H1 (cell line): ENCODE measurements around the gene RESP18. TPM values are rescaled to one million over a fixed set of nuclear protein-coding genes. Genes with fewer than 3 reads are reported as not detected.

Source experiments
- CTCF ChIA-PET: fragments of 300-600 bp; sonication (Branson Sonifier 250); formaldehyde crosslinking; loops from one replicate; lab custom pipeline; 2021; ENCODE audit not compliant: partially characterized antibody; lab: Charles Lee
- POLR2A ChIA-PET: fragments of 300-600 bp; sonication (Branson Sonifier 250); formaldehyde crosslinking; loops from one replicate; lab custom pipeline; 2021; ENCODE audit warnings: inconsistent platforms; ENCODE audit not compliant: partially characterized antibody; lab: Charles Lee
- DNase-seq, 2 experiments: peaks; one replicate each; pipeline versions ENCODE4 v3.0.0 to v3.0.0-alpha.2; 2010 to 2022; ENCODE audit warnings: low spot score in 2 of 2, low read depth in 1 of 2, mixed read lengths in 1 of 2
- FAIRE-seq: peaks from 2 replicates; lab custom pipeline; 2011; peaks lifted over from hg19 to GRCh38; lab: Jason Lieb, UNC
- H2AFZ ChIP-seq: 2 replicates; pipeline ENCODE4 v1.8.1; 2012; ENCODE audit warnings: low read length, inconsistent platforms
- H2AK5ac ChIP-seq: 2 replicates; pipeline ENCODE4 v1.6.1; 2013; ENCODE audit warnings: low read depth, low read length
- H2BK120ac ChIP-seq: replicated peaks from 2 replicates; pipeline ENCODE3; 2013; ENCODE audit warnings: low read depth, low read length, inconsistent platforms
- H2BK12ac ChIP-seq: 2 replicates; pipeline ENCODE4 v1.6.1; 2013; ENCODE audit warnings: low read depth, low read length
- H2BK15ac ChIP-seq: 2 replicates; pipeline ENCODE4 v1.6.1; 2013; ENCODE audit warnings: low read length
- H2BK20ac ChIP-seq: 2 replicates; pipeline ENCODE4 v1.6.1; 2013; ENCODE audit warnings: low read length
- H2BK5ac ChIP-seq: 2 replicates; pipeline ENCODE4 v1.6.1; 2013; ENCODE audit warnings: low read depth, low read length
- H3K14ac ChIP-seq: 2 replicates; pipeline ENCODE4 v1.6.1; 2013; ENCODE audit warnings: inconsistent platforms; ENCODE audit not compliant: insufficient read length
- H3K18ac ChIP-seq: 2 replicates; pipeline ENCODE4 v1.6.1; 2013; ENCODE audit warnings: low read length; ENCODE audit errors: extremely low read depth
- H3K23ac ChIP-seq: 2 replicates; pipeline ENCODE4 v1.6.1; 2013; ENCODE audit warnings: inconsistent platforms; ENCODE audit not compliant: insufficient read length
- H3K23me2 ChIP-seq: 2 replicates; pipeline ENCODE4 v1.6.1; 2013; ENCODE audit warnings: low read depth, low read length
- H3K27ac ChIP-seq: 2 replicates; pipeline ENCODE4 v1.6.1; 2011; ENCODE audit warnings: low read depth, low read length, inconsistent platforms
- H3K27me3 ChIP-seq, 4 experiments: replicated peaks in 1 of 4; 1 replicate in 1 of 4; 2 replicates in 3 of 4; pipeline versions ENCODE4 v1.6.1 to v1.8.1; 2011 to 2013; ENCODE audit warnings: low read length in 3 of 4, mild to moderate bottlenecking in 3 of 4, inconsistent platforms in 2 of 4, mixed read lengths in 2 of 4, moderate library complexity in 1 of 4; ENCODE audit not compliant: control insufficient read depth in 3 of 4, insufficient read depth in 3 of 4; ENCODE audit errors: extremely low read depth in 1 of 4
- H3K36me3 ChIP-seq, 4 experiments: 2 replicates each; pipeline versions ENCODE4 v1.6.1 to v1.8.1; 2011 to 2013; ENCODE audit warnings: mild to moderate bottlenecking in 4 of 4, low read length in 3 of 4, moderate library complexity in 2 of 4, control low read depth in 1 of 4, inconsistent platforms in 1 of 4; ENCODE audit not compliant: insufficient read depth in 4 of 4, control insufficient read depth in 2 of 4
- H3K4ac ChIP-seq: replicated peaks from 2 replicates; pipeline ENCODE3; 2013; ENCODE audit warnings: low read length, low read depth, mixed read lengths, inconsistent platforms; ENCODE audit not compliant: insufficient read length
- H3K4me1 ChIP-seq, 4 experiments: replicated peaks in 1 of 4; 1 replicate in 1 of 4; 2 replicates in 3 of 4; pipeline versions ENCODE4 v1.6.1 to v1.8.1; 2011 to 2013; ENCODE audit warnings: low read length in 3 of 4, inconsistent platforms in 2 of 4, mixed read lengths in 1 of 4; ENCODE audit not compliant: insufficient read depth in 4 of 4, control insufficient read depth in 3 of 4
- H3K4me2 ChIP-seq, 2 experiments: 2 replicates each; pipeline versions ENCODE4 v1.6.1 to v1.8.1; 2011 to 2013; ENCODE audit warnings: low read depth in 2 of 2, low read length in 2 of 2, control low read depth in 1 of 2, inconsistent platforms in 1 of 2, mild to moderate bottlenecking in 1 of 2; ENCODE audit not compliant: insufficient read depth in 1 of 2
- H3K4me3 ChIP-seq, 4 experiments: fragments of 200-600, 300-600 bp in 1 of 4; sonication (generic), shearing (Covaris generic), sonication (Bioruptor Twin) in 1 of 4; 2 replicates each; pipeline versions ENCODE4 v1.5.1 to v1.8.1; 2011 to 2016; ENCODE audit warnings: low read length in 4 of 4, low read depth in 3 of 4, control low read depth in 2 of 4, inconsistent platforms in 2 of 4, mild to moderate bottlenecking in 2 of 4, mixed read lengths in 1 of 4, moderate library complexity in 1 of 4; ENCODE audit not compliant: insufficient read depth in 2 of 4; ENCODE audit errors: extremely low read depth in 1 of 4
- H3K56ac ChIP-seq: replicated peaks from 2 replicates; pipeline ENCODE3; 2013; ENCODE audit warnings: low read depth, mild to moderate bottlenecking, mixed read lengths, low read length, inconsistent platforms; ENCODE audit not compliant: insufficient read length
- H3K79me1 ChIP-seq: 2 replicates; pipeline ENCODE4 v1.6.1; 2013; ENCODE audit warnings: low read depth, low read length, control low read depth
- H3K79me2 ChIP-seq, 2 experiments: 2 replicates each; pipeline versions ENCODE4 v1.6.1 to v1.8.1; 2012 to 2013; ENCODE audit warnings: low read length in 2 of 2, mild to moderate bottlenecking in 2 of 2, inconsistent platforms in 1 of 2; ENCODE audit not compliant: insufficient read depth in 2 of 2, control insufficient read depth in 1 of 2
- H3K9ac ChIP-seq, 4 experiments: replicated peaks in 1 of 4; 1 replicate in 1 of 4; 2 replicates in 3 of 4; pipeline versions ENCODE4 v1.6.1 to v1.8.1; 2011 to 2013; ENCODE audit warnings: low read depth in 3 of 4, low read length in 3 of 4, control low read depth in 2 of 4, mild to moderate bottlenecking in 2 of 4, moderate library complexity in 2 of 4, inconsistent platforms in 1 of 4; ENCODE audit errors: extremely low read depth in 1 of 4
- H3K9me3 ChIP-seq, 2 experiments: 2 replicates each; pipeline versions ENCODE4 v1.6.1 to v1.8.1; 2012 to 2013; ENCODE audit warnings: mild to moderate bottlenecking in 2 of 2, moderate library complexity in 2 of 2, control low read depth in 1 of 2, inconsistent platforms in 1 of 2, low read depth in 1 of 2, low read length in 1 of 2, mixed read lengths in 1 of 2; ENCODE audit not compliant: insufficient read depth in 2 of 2
- H4K20me1 ChIP-seq, 2 experiments: replicated peaks in 1 of 2; 2 replicates each; pipeline versions ENCODE3 to v1.8.1; 2011 to 2013; ENCODE audit warnings: inconsistent platforms in 2 of 2, low read length in 2 of 2, mild to moderate bottlenecking in 1 of 2; ENCODE audit not compliant: insufficient read depth in 2 of 2, control insufficient read depth in 1 of 2
- H4K5ac ChIP-seq: 2 replicates; pipeline ENCODE4 v1.6.1; 2013; ENCODE audit warnings: low read length, low read depth, mixed read lengths, inconsistent platforms; ENCODE audit not compliant: insufficient read length
- H4K8ac ChIP-seq: 2 replicates; pipeline ENCODE4 v1.8.0; 2013; ENCODE audit warnings: mild to moderate bottlenecking, moderate library complexity, low read length, inconsistent platforms; ENCODE audit not compliant: insufficient read depth; ENCODE audit errors: extremely low read depth
- H4K91ac ChIP-seq: replicated peaks from 2 replicates; pipeline ENCODE3; 2013; ENCODE audit warnings: low read length, mixed read lengths, inconsistent platforms; ENCODE audit not compliant: insufficient read length
- CHD2 ChIP-seq: IDR thresholded peaks from 2 replicates; pipeline ENCODE4 v1.6.1; 2012; ENCODE audit warnings: low read length, improper control_type of control experiment
- EZH2 ChIP-seq: fragments of 200-600 bp; sonication (generic); IDR thresholded peaks from 2 replicates; pipeline ENCODE4 v1.7.1; 2012; ENCODE audit warnings: low read depth, mild to moderate bottlenecking, moderate library complexity, low read length, inconsistent platforms; ENCODE audit not compliant: severe bottlenecking
- KDM4A ChIP-seq: IDR thresholded peaks from one replicate; pipeline ENCODE4 v1.7.1; 2012; ENCODE audit warnings: low read depth, mild to moderate bottlenecking, moderate library complexity, low read length, inconsistent platforms; ENCODE audit not compliant: severe bottlenecking
- POLR2A ChIP-seq, 2 experiments: IDR thresholded peaks; 1 replicate in 1 of 2; 2 replicates in 1 of 2; pipeline ENCODE4 v1.6.1; 2011; ENCODE audit warnings: low read depth in 2 of 2, low read length in 2 of 2, mild to moderate bottlenecking in 2 of 2; ENCODE audit errors: control extremely low read depth in 1 of 2
- WGBS, 2 experiments: shearing (Covaris generic) in 1 of 2; methylation state at CpG; one replicate each; pipeline versions ENCODE4 v1.1.6 to v1.1.7; 2013 to 2015; ENCODE audit warnings: low lambda C conversion rate in 2 of 2, mixed read lengths in 2 of 2, inconsistent platforms in 1 of 2, low coverage in 1 of 2, missing lambda C conversion rate in 1 of 2; ENCODE audit not compliant: insufficient replicate concordance in 2 of 2, insufficient coverage in 1 of 2, insufficient read length in 1 of 2; ENCODE audit errors: extremely low coverage in 1 of 2, missing lambda C conversion rate in 1 of 2; 5-methylcytosine and 5-hydroxymethylcytosine counted together
- polyA plus RNA-seq, 7 experiments: library from polyadenylated mRNA; depleted of rRNA in 3 of 7; stranded (reverse) in 5 of 7; unstranded in 2 of 7; fragments of >200 nt in 5 of 7; fragments of 200-250 nt in 2 of 7; gene quantifications; 1 replicate in 5 of 7; 2 replicates in 1 of 7; 4 replicates in 1 of 7; pipeline versions ENCODE4 v1.2.1 to v1.2.3, GENCODE V29; 2011 to 2013; ENCODE audit warnings: missing spikeins in 2 of 7, mixed read lengths in 2 of 7
- total RNA-seq: library from RNA; stranded (reverse); fragmentation: NEBNext Ultra II Directional; extraction: Animal tissue kit (Norgen Biotek cat#: 25700); gene quantifications from 2 replicates; pipeline ENCODE4 v1.2.1, GENCODE V29; 2021

RESP18 gene
- total and polyA plus RNA-seq, 2 of the 8 experiments (the other 6 are each of a cell fraction or from before 2014, with no cell fraction given) = not detected

GRCh38 chr2:219362524-219363164, 30.1 kb upstream of the RESP18 start:
- no peak overlapping the region for H3K4me3 ChIP-seq
- H2BK15ac ChIP-seq = no peak overlapping the region
- no peak overlapping the region for H4K8ac ChIP-seq
- H4K20me1 ChIP-seq = peaks cover 0 to 4% of the 10 kb centered on the region in 2 experiments
- H2BK5ac ChIP-seq = no peak overlapping the region
- ChIA-PET CTCF (interaction anchor here (1.5 to 3.0 kb wide), 3 partner anchors 10 to 68 kb away, joined by 4 to 17 read pairs (median 8); no protein-coding TSS in a partner anchor), POLR2A (no interaction called here)
- H2AK5ac ChIP-seq = no peak overlapping the region
- no peak overlapping the region for H2BK12ac ChIP-seq
- WGBS, 2 experiments = 56% methylated on average over 3 of the region's 3 CpGs; no CpG with 5 or more reads in 1 of the 2 experiments
- no peaks in the 10 kb centered on the region for H3K79me2 ChIP-seq
- H3K9me3 ChIP-seq = no peaks in the 10 kb centered on the region
- no peaks in the 10 kb centered on the region for H3K36me3 ChIP-seq
- H2AFZ ChIP-seq = no peak overlapping the region
- no peak overlapping the region for H3K14ac ChIP-seq
- peaks cover 9 to 29% (median 25%) of the 10 kb centered on the region in 4 experiments for H3K27me3 ChIP-seq
- no peak overlapping the region for H3K9ac ChIP-seq
- H3K56ac ChIP-seq = no peak overlapping the region
- no peak overlapping the region for H4K5ac ChIP-seq
- H3K23me2 ChIP-seq = peaks cover 11% of the 10 kb centered on the region; the same call in 1 of the 2 replicates
- H2BK20ac ChIP-seq = no peak overlapping the region
- FAIRE-seq (no peak), DNase-seq (no peak)
- no peak overlapping the region for H3K23ac ChIP-seq
- H3K79me1 ChIP-seq = no peaks in the 10 kb centered on the region
- H4K91ac ChIP-seq = no peak overlapping the region
- no peak overlapping the region for H3K4me2 ChIP-seq
- no peak overlapping the region for H3K27ac ChIP-seq
- H2BK120ac ChIP-seq = no peak overlapping the region
- no peak overlapping the region for H3K4ac ChIP-seq
- no peak overlapping the region for H3K18ac ChIP-seq
- H3K4me1 ChIP-seq = peaks cover 0 to 9% (median 3%) of the 10 kb centered on the region in 4 experiments; a peak in 3 of 7 replicates
- TF ChIP-seq CHD2 (no peak), KDM4A (no peak), POLR2A (IDR thresholded peaks at IDR 0.05; ENCODE audit: control extremely low read depth in 1 of 2, low read depth in 2 of 2, low read length in 2 of 2) (no peak), EZH2 (no peak)
